Measurements from ENCODE around the gene PDGFRB.

The PDGFRB gene

DNA sequence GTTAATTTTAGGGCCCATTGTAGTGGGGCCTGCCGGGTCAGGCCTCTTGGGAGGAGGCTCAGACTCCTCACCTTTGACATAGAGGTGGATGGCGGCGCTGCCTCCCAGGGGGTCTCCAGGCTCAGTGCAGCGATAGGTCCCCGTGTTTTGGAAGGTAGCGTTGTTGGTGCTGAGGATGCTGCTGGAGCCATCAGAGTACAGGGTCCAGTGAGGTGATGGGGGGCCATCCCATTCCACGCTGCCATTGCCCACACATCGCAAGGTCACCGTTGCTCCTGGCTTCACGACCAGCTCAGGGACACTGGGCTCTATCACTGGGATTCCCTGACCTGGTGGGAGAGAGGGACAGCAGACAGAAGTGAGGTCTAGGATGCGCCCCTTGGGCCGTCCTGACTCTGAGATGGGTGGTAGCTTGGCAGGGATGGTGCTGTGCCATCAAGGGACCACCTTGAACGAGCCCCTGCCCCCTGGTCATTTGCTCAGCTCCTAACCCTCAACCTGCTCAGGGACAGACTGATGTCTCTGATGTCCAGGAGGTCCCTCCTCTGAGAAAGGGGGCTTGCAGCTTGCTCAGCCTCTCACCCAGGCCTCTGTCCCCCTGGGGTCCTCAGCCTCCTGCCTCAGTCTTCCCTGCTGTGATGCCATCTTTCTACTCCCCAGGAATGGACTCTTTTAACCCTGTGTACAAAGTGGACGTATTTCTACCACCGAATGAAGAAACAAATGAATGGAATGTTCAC is 74.8 kb downstream of the PDGFRB start:
- TF ChIP-seq, protein P1, sequence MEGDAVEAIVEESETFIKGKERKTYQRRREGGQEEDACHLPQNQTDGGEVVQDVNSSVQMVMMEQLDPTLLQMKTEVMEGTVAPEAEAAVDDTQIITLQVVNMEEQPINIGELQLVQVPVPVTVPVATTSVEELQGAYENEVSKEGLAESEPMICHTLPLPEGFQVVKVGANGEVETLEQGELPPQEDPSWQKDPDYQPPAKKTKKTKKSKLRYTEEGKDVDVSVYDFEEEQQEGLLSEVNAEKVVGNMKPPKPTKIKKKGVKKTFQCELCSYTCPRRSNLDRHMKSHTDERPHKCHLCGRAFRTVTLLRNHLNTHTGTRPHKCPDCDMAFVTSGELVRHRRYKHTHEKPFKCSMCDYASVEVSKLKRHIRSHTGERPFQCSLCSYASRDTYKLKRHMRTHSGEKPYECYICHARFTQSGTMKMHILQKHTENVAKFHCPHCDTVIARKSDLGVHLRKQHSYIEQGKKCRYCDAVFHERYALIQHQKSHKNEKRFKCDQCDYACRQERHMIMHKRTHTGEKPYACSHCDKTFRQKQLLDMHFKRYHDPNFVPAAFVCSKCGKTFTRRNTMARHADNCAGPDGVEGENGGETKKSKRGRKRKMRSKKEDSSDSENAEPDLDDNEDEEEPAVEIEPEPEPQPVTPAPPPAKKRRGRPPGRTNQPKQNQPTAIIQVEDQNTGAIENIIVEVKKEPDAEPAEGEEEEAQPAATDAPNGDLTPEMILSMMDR (IDR thresholded peaks at IDR 0.05; ENCODE audit: low read depth, low read length): no peak
- DNase-seq (ENCODE audit: extremely low read depth, low read depth): no peak

DNA sequence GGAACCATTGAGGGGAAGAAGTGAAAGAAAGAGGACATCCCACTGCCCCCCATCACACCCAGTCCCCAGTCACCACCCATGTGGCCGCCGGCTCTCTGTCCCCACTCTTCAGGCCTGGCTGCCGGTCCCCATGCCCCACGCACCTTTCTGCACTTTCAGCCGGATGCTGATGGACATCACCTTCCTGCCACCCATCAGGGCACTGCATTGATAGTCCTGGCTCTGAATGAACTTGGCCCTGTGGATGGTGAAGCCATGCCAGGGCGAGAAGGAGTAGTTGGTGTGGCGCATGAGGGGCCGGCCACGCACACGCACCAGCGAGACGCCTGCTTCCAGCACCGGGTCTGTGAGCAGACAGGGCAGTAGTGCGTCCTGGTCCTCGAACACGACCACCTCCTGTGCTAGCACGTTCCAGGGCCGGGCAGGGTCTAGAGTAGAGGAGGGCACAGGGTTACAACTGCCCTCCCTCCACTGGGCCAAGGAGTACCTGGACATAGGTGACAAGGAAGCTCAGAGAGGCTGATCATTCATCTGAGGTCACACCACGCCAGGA is 75.7 kb downstream of the PDGFRB start:
- no peak for DNase-seq (ENCODE audit: extremely low read depth, low read depth)
- TF ChIP-seq, protein P1 (IDR thresholded peaks at IDR 0.05; ENCODE audit: low read depth, low read length): no peak

DNA sequence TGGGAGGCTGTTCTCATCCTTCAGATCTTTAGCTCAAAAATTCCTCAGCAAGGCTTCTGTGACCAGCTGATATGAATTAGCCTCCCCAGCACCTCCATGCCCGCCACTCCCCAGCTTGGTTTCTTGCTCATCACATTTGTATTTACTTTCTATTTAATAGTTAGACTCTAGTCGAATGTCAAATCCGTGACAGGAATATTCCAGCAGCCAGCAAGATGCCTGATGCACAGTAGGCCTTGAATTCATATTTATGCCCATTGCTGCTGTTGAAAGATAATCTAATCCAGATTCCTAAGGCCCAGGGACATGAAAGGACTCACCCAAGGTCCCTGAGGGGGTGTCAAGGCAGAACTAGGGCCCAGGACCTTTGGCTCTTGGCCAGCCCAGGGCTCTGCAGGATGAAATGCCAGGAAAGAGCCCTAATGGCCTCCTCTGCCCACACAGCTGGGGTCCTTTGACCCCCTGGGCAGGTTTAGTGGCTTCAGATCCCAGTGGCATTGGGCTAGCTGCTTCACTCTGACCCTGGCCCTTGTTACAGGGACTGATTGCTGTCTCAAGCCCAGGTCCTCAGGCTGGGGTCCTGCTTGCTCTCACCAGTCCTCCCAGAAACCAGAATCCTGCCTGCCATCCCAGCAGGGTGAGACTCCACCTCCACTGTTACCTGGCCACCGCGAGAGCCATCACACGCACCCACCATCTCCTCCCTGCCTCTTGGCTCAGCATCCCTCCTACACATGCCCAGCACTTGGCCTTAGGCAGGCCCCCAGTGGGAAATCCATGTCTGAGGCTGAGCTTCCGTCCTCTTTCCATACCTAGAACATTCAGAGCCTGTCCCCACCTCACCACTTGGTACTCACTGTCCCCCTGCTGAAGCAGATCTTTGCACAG is 76.6 kb downstream of the PDGFRB start:
- TF ChIP-seq, protein P1 (IDR thresholded peaks at IDR 0.05; ENCODE audit: low read depth, low read length): no peak
- no peak for DNase-seq (ENCODE audit: extremely low read depth, low read depth)

DNA sequence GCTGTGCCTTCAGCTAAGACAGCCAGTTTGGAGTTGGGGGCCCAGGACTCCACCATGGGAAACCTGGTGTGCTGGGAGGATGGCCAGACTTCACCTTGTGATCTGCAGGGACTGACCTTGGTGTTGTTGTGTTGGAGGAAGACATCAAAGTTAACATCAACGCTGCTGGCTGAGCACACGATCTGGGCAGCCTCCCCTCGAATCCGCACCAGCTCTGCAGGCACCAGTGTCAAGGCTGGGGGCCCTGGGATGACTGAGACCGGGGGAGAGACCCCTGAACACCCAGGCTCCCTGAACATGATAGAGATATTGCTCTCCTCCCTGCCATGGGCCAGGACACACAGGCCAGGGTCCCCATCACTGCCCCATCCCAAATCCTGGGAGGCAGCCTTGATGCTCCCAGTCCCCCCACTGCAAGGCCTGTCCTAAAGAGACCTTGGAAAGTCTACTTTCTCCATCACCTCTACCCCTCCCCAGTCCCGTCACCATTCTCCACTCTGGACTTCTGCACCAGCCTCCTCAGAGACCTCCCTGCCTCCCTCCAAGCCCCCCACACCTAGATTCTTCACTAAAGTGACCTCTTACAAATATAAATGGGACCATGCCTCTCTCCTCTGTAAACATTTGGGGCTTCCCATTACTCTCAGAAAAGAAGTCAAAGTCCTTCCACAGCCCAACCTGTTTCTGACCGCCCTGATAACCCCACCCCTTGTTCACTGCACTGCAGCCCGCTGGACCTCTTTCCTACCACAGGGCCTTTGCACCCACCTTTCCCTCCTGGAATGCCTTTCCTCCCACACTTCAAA is 77.4 kb downstream of the PDGFRB start:
- DNase-seq (ENCODE audit: extremely low read depth, low read depth): no peak
- TF ChIP-seq, protein P1 (IDR thresholded peaks at IDR 0.05; ENCODE audit: low read depth, low read length): no peak

DNA sequence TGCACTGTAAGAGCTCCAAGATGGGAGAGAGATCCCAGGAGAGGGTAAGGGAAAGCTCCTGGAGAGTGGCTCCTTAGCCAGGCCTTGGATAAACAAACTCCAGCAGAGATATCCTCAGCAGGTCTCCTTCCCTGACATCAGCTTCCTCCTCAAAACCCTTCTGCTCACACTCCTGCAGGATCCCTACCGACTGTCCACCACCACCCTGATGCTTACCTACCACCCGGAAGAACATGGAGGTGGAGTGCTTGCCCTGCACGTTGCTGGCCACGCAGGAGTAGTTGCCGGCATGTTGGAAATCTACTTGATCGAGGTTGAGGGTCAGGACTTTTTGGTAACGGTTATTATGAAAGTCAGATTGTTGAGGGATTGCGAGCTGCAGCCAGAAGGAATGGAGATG is 78.6 kb downstream of the PDGFRB start:
- TF ChIP-seq, protein P1 (IDR thresholded peaks at IDR 0.05; ENCODE audit: low read depth, low read length): no peak
- no peak for DNase-seq (ENCODE audit: extremely low read depth, low read depth)

DNA sequence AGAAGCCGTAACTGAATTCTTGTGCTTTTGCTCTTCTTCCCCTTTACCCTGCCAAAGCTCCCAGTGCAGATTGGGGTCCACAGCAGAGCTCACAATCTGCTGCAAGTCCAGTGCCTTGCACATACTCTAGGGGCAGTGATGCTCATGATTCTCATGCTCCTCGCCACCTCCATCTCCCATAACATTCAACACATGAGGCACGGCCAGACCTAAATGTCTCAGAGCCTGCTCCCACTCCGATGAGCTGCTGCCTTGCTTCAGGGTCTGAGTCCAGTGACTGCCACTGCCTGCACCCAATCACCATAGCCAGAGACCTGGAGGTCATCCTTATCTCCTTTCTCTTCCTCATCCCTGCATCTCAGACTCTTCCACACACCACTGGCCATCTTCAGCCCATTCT is 79.8 kb downstream of the PDGFRB start:
- TF ChIP-seq, protein P1 (IDR thresholded peaks at IDR 0.05; ENCODE audit: low read depth, low read length): no peak; the same call in 1 of the 2 replicates
- DNase-seq (ENCODE audit: extremely low read depth, low read depth): no peak

Data from AG09319 (cell line).